HCT116 (cell line): ENCODE data around the gene MLPH. TPM values are rescaled to one million over a fixed set of nuclear protein-coding genes. Genes with fewer than 3 reads are reported as not detected.
A peak's percentile ranks its signal among the peaks of the same experiment; 100 is the strongest.

Source experiments
- ATAC-seq: fragments of 200-7000 bp; cut with Tn5 transposase; 2 replicates; pipeline ENCODE4 v1.9.1; 2020; ENCODE audit warnings: mild to moderate bottlenecking, moderate library complexity
- BruUV-seq: library from RNA; stranded (reverse); fragments of 400-500 nt; replicated peaks from 2 replicates; lab custom pipeline; 2021; lab: Mats Ljungman, UMichigan
- CTCF ChIA-PET: fragments of 300-600 bp; sonication (Branson Sonifier 250); formaldehyde crosslinking; loops from one replicate; lab custom pipeline; 2021; ENCODE audit warnings: antibody characterized with exemption; lab: Charles Lee
- POLR2A ChIA-PET: fragments of 300-600, 350-600 bp; sonication (Branson Sonifier 250); formaldehyde crosslinking; loops from one replicate; lab custom pipeline; 2021; ENCODE audit warnings: antibody characterized with exemption; lab: Charles Lee
- RAD21 ChIA-PET, 2 experiments: fragments of 300-600 bp; sonication (Branson Sonifier 250); formaldehyde crosslinking; loops; one replicate each; lab custom pipeline; 2023; ENCODE audit warnings: low total read pairs in 2 of 2; ENCODE audit not compliant: uncharacterized antibody in 2 of 2, unreplicated experiment in 2 of 2, low non-redundant PET in 1 of 2; lab: Charles Lee
- DNase-seq: peaks from one replicate; pipeline ENCODE4 v3.0.0-alpha.2; 2010; ENCODE audit warnings: low read depth, low spot score
- H2AFZ ChIP-seq: fragments of 200-600 bp; shearing (Covaris generic), sonication (generic); 2 replicates; pipeline ENCODE4 v1.6.1; 2017; ENCODE audit warnings: low read depth, mixed run types, mixed read lengths, antibody characterized with exemption, low read length; ENCODE audit not compliant: poor library complexity, severe bottlenecking
- H3K27ac ChIP-seq: 2 replicates; pipeline ENCODE4 v1.5.1; 2012; ENCODE audit warnings: low read depth, low read length
- H3K27me3 ChIP-seq: fragments of 200-600 bp; sonication (generic); 2 replicates; pipeline ENCODE4 v1.6.1; 2016; ENCODE audit warnings: mixed run types, low read length, mixed read lengths; ENCODE audit not compliant: insufficient read depth
- H3K36me3 ChIP-seq, 2 experiments: fragments of 200-500 bp in 1 of 2; fragments of 200-600 bp in 1 of 2; sonication (Bioruptor generic) in 1 of 2; sonication (generic) in 1 of 2; 2 replicates each; pipeline versions ENCODE4 v1.5.1 to v1.6.1; 2014 to 2016; ENCODE audit warnings: low read length in 2 of 2, inconsistent platforms in 1 of 2, mixed read lengths in 1 of 2, mixed run types in 1 of 2; ENCODE audit not compliant: insufficient read depth in 2 of 2, control insufficient read depth in 1 of 2
- H3K4me1 ChIP-seq, 2 experiments: fragments of 200-600 bp in 1 of 2; sonication (generic) in 1 of 2; 2 replicates each; pipeline versions ENCODE4 v1.5.1 to v1.6.1; 2012 to 2017; ENCODE audit warnings: low read length in 2 of 2, inconsistent platforms in 1 of 2, mild to moderate bottlenecking in 1 of 2, mixed read lengths in 1 of 2, mixed run types in 1 of 2, moderate library complexity in 1 of 2; ENCODE audit not compliant: insufficient read depth in 2 of 2, control insufficient read depth in 1 of 2
- H3K4me2 ChIP-seq: fragments of 200-600 bp; sonication (generic); 2 replicates; pipeline ENCODE4 v1.6.1; 2017; ENCODE audit warnings: mixed run types, low read length, mixed read lengths
- H3K4me3 ChIP-seq, 2 experiments: fragments of 200-600 bp in 1 of 2; sonication (generic) in 1 of 2; replicated peaks in 1 of 2; 2 replicates each; pipeline ENCODE4 v1.5.1; 2011 to 2016; ENCODE audit warnings: low read length in 2 of 2, control low read depth in 1 of 2, low read depth in 1 of 2, mild to moderate bottlenecking in 1 of 2, mixed read lengths in 1 of 2, mixed run types in 1 of 2
- H3K79me2 ChIP-seq: fragments of 200-600 bp; sonication (generic); 2 replicates; pipeline ENCODE4 v1.6.1; 2017; ENCODE audit warnings: mild to moderate bottlenecking, mixed run types, low read length, moderate library complexity, mixed read lengths; ENCODE audit not compliant: insufficient read depth
- H3K9ac ChIP-seq: fragments of 200-600 bp; sonication (generic); 2 replicates; pipeline ENCODE4 v1.6.1; 2016; ENCODE audit warnings: low read length, mixed read lengths
- H3K9me2 ChIP-seq: fragments of 200-600 bp; sonication (generic), shearing (Covaris generic); 2 replicates; pipeline ENCODE4 v1.6.1; 2017; ENCODE audit warnings: mixed run types, mild to moderate bottlenecking, moderate library complexity; ENCODE audit not compliant: insufficient read depth
- H3K9me3 ChIP-seq, 2 experiments: fragments of 200-500 bp in 1 of 2; fragments of 200-600 bp in 1 of 2; sonication (Bioruptor generic) in 1 of 2; sonication (generic) in 1 of 2; 2 replicates each; pipeline ENCODE4 v1.6.1; 2014 to 2017; ENCODE audit warnings: low read length in 2 of 2, mixed read lengths in 2 of 2, inconsistent platforms in 1 of 2, low read depth in 1 of 2, mild to moderate bottlenecking in 1 of 2, mixed run types in 1 of 2, moderate library complexity in 1 of 2; ENCODE audit not compliant: control insufficient read depth in 1 of 2, insufficient read depth in 1 of 2
- H4K20me1 ChIP-seq: fragments of 200-600 bp; sonication (generic), shearing (Covaris generic); 2 replicates; pipeline ENCODE4 v1.6.1; 2017; ENCODE audit warnings: mixed run types, mild to moderate bottlenecking, moderate library complexity; ENCODE audit not compliant: insufficient read depth
- ATF3 ChIP-seq: IDR thresholded peaks from 2 replicates; pipeline ENCODE4 v1.6.1; 2012
- CBX3 ChIP-seq: IDR thresholded peaks from 2 replicates; pipeline ENCODE4 v1.6.1; 2012; ENCODE audit warnings: low read depth
- CEBPB ChIP-seq: IDR thresholded peaks from 2 replicates; pipeline ENCODE4 v1.6.1; 2012; ENCODE audit warnings: low read depth
- EGR1 ChIP-seq: IDR thresholded peaks from 2 replicates; pipeline ENCODE4 v1.6.1; 2012; ENCODE audit warnings: low read depth
- ELF1 ChIP-seq: IDR thresholded peaks from 2 replicates; pipeline ENCODE4 v1.6.1; 2012; ENCODE audit warnings: low read depth, borderline replicate concordance
- FOSL1 ChIP-seq: IDR thresholded peaks from 2 replicates; pipeline ENCODE4 v1.6.1; 2012; ENCODE audit warnings: low read depth
- POLR2AphosphoS5 ChIP-seq: IDR thresholded peaks from 2 replicates; pipeline ENCODE4 v1.6.1; 2011; ENCODE audit warnings: mild to moderate bottlenecking, low read depth, low read length, moderate library complexity
- RAD21 ChIP-seq: IDR thresholded peaks from 2 replicates; pipeline ENCODE4 v1.6.1; 2012; ENCODE audit warnings: low read depth, mild to moderate bottlenecking
- REST ChIP-seq: IDR thresholded peaks from 2 replicates; pipeline ENCODE4 v1.6.1; 2012; ENCODE audit warnings: low read depth
- SIN3A ChIP-seq: IDR thresholded peaks from 2 replicates; pipeline ENCODE4 v1.6.1; 2012; ENCODE audit warnings: low read depth
- SP1 ChIP-seq: IDR thresholded peaks from 2 replicates; pipeline ENCODE4 v1.6.1; 2012; ENCODE audit warnings: low read depth
- SRF ChIP-seq: IDR thresholded peaks from 2 replicates; pipeline ENCODE4 v1.6.1; 2012; ENCODE audit warnings: low read depth
- TCF7L2 ChIP-seq: IDR thresholded peaks from 2 replicates; pipeline ENCODE4 v1.7.0; 2011; ENCODE audit warnings: borderline replicate concordance, inconsistent platforms; ENCODE audit not compliant: insufficient read depth, insufficient read length; ENCODE audit errors: extremely low read depth
- ZBTB33 ChIP-seq: IDR thresholded peaks from 2 replicates; pipeline ENCODE4 v1.6.1; 2011; ENCODE audit warnings: mild to moderate bottlenecking, low read length, moderate library complexity; ENCODE audit not compliant: insufficient replicate concordance; ENCODE audit errors: extremely low read depth
- ZFX ChIP-seq: fragments of 450-650 bp; IDR thresholded peaks from 2 replicates; pipeline ENCODE4 v1.6.1; 2017
- intact Hi-C: fragments of 100-400 bp; cut with micrococcal nuclease; formaldehyde crosslinking; loops from 2 replicates; pipeline ENCODE4 v1.10.0; 2022
- total RNA-seq: library from RNA; stranded (reverse); gene quantifications from one replicate; pipeline ENCODE4 v1.2.1, GENCODE V29; 2021; ENCODE audit not compliant: unreplicated experiment

The MLPH gene
- total RNA-seq, 1 experiment from 2014 or later: 81.4 TPM

- Histone ChIP-seq H3K79me2 (peaks cover 10% of the 10 kb centered on the region), H3K9me2 (no peaks in the 10 kb centered on the region), H3K27ac (no peak overlapping the region), H3K9me3 (no peaks in the 10 kb centered on the region), H3K4me2 (no peak overlapping the region), H4K20me1 (no peaks in the 10 kb centered on the region), H3K4me1 (peaks cover 13 to 30% of the 10 kb centered on the region in 2 experiments; a peak in 3 of 4 replicates), H2AFZ (no peak overlapping the region), H3K36me3 (no peaks in the 10 kb centered on the region), H3K9ac (no peak overlapping the region), H3K27me3 (no peaks in the 10 kb centered on the region), H3K4me3 (no peak overlapping the region)
- intact Hi-C loops: no loop called here
- no peak for DNase-seq
- no peak for ATAC-seq
- RAD21 ChIA-PET: no interaction called here
- CTCF ChIA-PET: no interaction called here
- POLR2A ChIA-PET: no interaction called here
- BruUV-seq: no TSS peak
- TF ChIP-seq TCF7L2 (no peak), POLR2AphosphoS5 (0 out of 2 replicates have a peak, but pooled peaks have one; percentile 27), FOSL1 (no peak), ELF1 (no peak), CEBPB (no peak), CBX3 (no peak)
These were observed 106.7 kb downstream of the MLPH start for GRCh38 chr2:237593596-237594320.

- Histone ChIP-seq H3K9ac (no peak overlapping the region), H2AFZ (no peak overlapping the region), H3K36me3 (no peaks in the 10 kb centered on the region), H3K4me1 (peaks cover 9 to 28% of the 10 kb centered on the region in 2 experiments; a peak in 3 of 4 replicates), H3K79me2 (peaks cover 6% of the 10 kb centered on the region), H3K9me3 (no peaks in the 10 kb centered on the region), H3K27ac (no peak overlapping the region; the same call in 1 of the 2 replicates), H3K9me2 (no peaks in the 10 kb centered on the region), H3K4me2 (no peak overlapping the region), H4K20me1 (no peaks in the 10 kb centered on the region), H3K4me3 (no peak overlapping the region), H3K27me3 (no peaks in the 10 kb centered on the region)
- ChIA-PET POLR2A (no interaction called here), CTCF (no interaction called here), RAD21 (no interaction called here)
- DNase-seq (no peak), ATAC-seq (no peak)
- intact Hi-C loops: no loop called here
- no TSS peak for BruUV-seq
- TF ChIP-seq ZBTB33 (no peak), SP1 (no peak), SRF (no peak), CEBPB (no peak), SIN3A (no peak), REST (no peak), ATF3 (no peak), EGR1 (no peak), RAD21 (no peak), FOSL1 (no peak), ZFX (no peak)
These were observed 107.4 kb downstream of the MLPH start for GRCh38 chr2:237594514-237594871.
